MM.1S (cell line): Measurements from ENCODE around the gene P2RX5.

ENCODE experiments used
- DNase-seq: peaks from one replicate; pipeline ENCODE4 v3.0.0-alpha.2; 2015
- H2AFZ ChIP-seq: fragments of 300-600 bp; sonication (generic); 2 replicates; pipeline ENCODE4 v1.6.0; 2016; ENCODE audit warnings: antibody characterized with exemption, low read length
- H3F3A ChIP-seq: fragments of 300-600 bp; sonication (generic); 2 replicates; pipeline ENCODE4 v1.6.1; 2016; ENCODE audit warnings: mild to moderate bottlenecking, antibody characterized with exemption, low read length, moderate library complexity, mixed read lengths; ENCODE audit not compliant: insufficient read depth
- H3K27ac ChIP-seq: fragments of 300-600 bp; sonication (generic); 2 replicates; pipeline ENCODE4 v1.5.1; 2016; ENCODE audit warnings: mild to moderate bottlenecking, low read length
- H3K27me3 ChIP-seq: fragments of 300-600 bp; sonication (generic); replicated peaks from 2 replicates; pipeline ENCODE4 v1.6.0; 2016; ENCODE audit warnings: low read length; ENCODE audit not compliant: insufficient read depth
- H3K36me3 ChIP-seq: fragments of 300-600 bp; sonication (generic); replicated peaks from 2 replicates; pipeline ENCODE4 v1.6.1; 2016; ENCODE audit warnings: mild to moderate bottlenecking, low read length, mixed read lengths; ENCODE audit not compliant: insufficient read depth
- H3K4me1 ChIP-seq: fragments of 300-600 bp; sonication (generic); 2 replicates; pipeline ENCODE4 v1.6.1; 2016; ENCODE audit warnings: low read length, mixed read lengths
- H3K4me2 ChIP-seq: fragments of 300-600 bp; sonication (generic); 2 replicates; pipeline ENCODE4 v1.6.0; 2016; ENCODE audit warnings: low read depth, low read length
- H3K4me3 ChIP-seq: fragments of 300-600 bp; sonication (generic); 2 replicates; pipeline ENCODE4 v1.5.1; 2016; ENCODE audit warnings: low read length, mixed read lengths
- H3K79me2 ChIP-seq: fragments of 300-600 bp; sonication (generic); 2 replicates; pipeline ENCODE4 v1.6.1; 2016; ENCODE audit warnings: mixed run types, low read length, mixed read lengths
- H3K9ac ChIP-seq: fragments of 300-600 bp; sonication (generic); 2 replicates; pipeline ENCODE4 v1.6.1; 2016; ENCODE audit warnings: low read length, mixed read lengths
- H3K9me2 ChIP-seq: fragments of 300-600 bp; sonication (generic); replicated peaks from 2 replicates; pipeline ENCODE4 v1.6.1; 2016; ENCODE audit warnings: mild to moderate bottlenecking, low read length, mixed read lengths; ENCODE audit not compliant: insufficient read depth
- H3K9me3 ChIP-seq: fragments of 300-600 bp; sonication (generic); replicated peaks from 2 replicates; pipeline ENCODE4 v1.6.1; 2016; ENCODE audit warnings: mild to moderate bottlenecking, low read length, mixed read lengths; ENCODE audit not compliant: insufficient read depth
- H4K20me1 ChIP-seq: fragments of 300-600 bp; sonication (generic); 2 replicates; pipeline ENCODE4 v1.6.1; 2016; ENCODE audit warnings: mild to moderate bottlenecking, low read length, moderate library complexity, mixed read lengths; ENCODE audit not compliant: insufficient read depth
- CTCF ChIP-seq: fragments of 300-600 bp; sonication (generic); IDR thresholded peaks from 2 replicates; pipeline ENCODE4 v1.5.1; 2016; ENCODE audit warnings: antibody characterized with exemption, low read length, mixed read lengths
- EZH2 ChIP-seq: fragments of 300-600 bp; sonication (generic); optimal IDR thresholded peaks from 2 replicates; pipeline ENCODE3; 2017; ENCODE audit warnings: low read depth, mild to moderate bottlenecking, antibody characterized with exemption, low read length, mixed read lengths
- EZH2phosphoT487 ChIP-seq: fragments of 300-600 bp; sonication (generic); IDR thresholded peaks from 2 replicates; pipeline ENCODE4 v1.6.1; 2018; ENCODE audit warnings: antibody characterized with exemption, low read length

P2RX5 gene

DNA sequence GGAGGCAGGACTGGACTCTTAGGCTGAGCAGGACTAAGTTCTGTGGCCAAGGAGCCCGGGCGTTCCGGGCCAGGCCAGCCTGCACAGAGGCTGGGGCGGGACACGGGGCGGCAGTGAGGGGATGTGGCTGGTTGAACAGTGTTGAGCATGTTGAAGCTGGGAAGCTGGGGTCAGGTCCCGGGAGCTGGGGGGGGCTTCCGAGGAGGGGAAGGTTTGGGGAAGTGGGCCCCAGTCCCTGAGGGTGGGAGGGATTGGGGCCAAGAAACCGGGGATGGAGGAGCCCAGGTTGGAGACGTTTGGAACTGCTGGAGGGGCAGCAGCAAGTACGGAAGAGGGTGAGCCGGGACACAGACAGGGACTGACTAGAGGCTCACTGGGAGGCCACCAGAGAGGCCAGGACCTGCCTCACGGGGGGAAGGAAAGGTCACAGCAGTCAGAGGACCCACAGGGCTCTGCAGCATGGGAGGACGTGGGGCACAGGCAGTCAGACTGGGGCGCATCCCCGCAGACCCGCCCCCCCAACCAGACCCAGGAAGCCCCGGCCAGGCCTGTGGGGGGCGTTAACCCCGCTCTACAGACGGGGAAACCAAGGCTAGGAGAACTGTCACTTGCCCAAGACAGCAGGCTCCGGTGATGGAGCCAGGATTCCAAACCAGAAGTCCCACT is 37.0 kb downstream of the P2RX5 start:
- no peaks in the 10 kb centered on the region for H3K27me3 ChIP-seq
- no peaks in the 10 kb centered on the region for H3F3A ChIP-seq
- TF ChIP-seq CTCF (no peak), EZH2phosphoT487 (no peak), EZH2 (no peak)
- H3K9ac ChIP-seq = no peak overlapping the region
- H2AFZ ChIP-seq = no peak overlapping the region
- no peaks in the 10 kb centered on the region for H3K4me1 ChIP-seq
- no peaks in the 10 kb centered on the region for H3K79me2 ChIP-seq
- DNase-seq = peak; percentile 1
- no peaks in the 10 kb centered on the region for H3K9me2 ChIP-seq
- H3K36me3 ChIP-seq = no peaks in the 10 kb centered on the region
- no peaks in the 10 kb centered on the region for H4K20me1 ChIP-seq
- H3K4me2 ChIP-seq = no peak overlapping the region
- H3K4me3 ChIP-seq = no peak overlapping the region
- H3K9me3 ChIP-seq = no peaks in the 10 kb centered on the region
- H3K27ac ChIP-seq = no peak overlapping the region

DNA sequence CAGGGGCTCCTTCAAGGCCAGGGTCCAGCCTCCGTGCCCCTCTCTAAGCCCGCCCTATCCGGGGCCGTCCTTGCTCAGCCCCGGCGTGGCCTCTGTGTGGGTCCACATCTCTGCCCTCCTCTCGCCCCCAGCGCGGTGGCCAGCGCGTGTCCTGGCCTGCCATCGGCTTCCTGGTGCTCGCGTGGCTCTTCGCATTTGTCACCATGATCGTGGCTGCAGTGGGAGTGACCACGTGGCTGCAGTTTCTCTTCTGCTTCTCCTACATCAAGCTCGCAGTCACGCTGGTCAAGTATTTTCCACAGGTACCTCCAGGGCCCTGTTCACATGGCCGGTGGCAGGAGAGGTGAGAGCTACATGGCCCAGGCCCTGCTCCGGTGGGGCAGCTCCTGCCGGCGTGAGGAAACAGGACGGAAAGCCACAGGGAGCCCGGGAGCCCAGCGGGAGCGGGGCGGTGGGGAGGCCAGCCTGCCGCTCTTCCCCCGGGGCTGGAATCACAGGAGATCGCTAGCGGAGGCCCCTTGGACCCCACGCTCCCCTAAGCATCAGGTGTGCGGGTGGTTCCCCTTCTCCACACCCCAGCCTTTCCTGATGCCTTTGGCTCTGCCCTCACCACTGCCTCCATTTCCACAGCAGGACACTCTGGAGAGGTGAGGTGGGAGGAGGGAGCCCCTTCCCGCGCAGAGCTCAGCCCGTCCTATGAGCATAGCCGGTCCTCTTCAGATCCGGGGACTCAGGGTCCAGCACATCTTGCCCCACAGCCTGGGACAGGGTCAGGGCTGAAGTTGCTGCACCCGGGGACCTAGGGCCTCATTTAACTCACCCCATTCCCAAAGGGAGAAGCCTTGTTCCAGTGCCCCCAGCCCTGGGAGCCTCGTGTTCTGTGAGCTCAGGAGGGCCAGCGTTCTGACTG is 37.8 kb downstream of the P2RX5 start:
- Histone ChIP-seq H3K27me3 (no peaks in the 10 kb centered on the region), H3K4me3 (no peak overlapping the region), H3K4me2 (no peak overlapping the region), H3F3A (no peaks in the 10 kb centered on the region), H3K9ac (no peak overlapping the region), H2AFZ (no peak overlapping the region), H4K20me1 (no peaks in the 10 kb centered on the region), H3K79me2 (no peaks in the 10 kb centered on the region), H3K9me2 (no peaks in the 10 kb centered on the region), H3K27ac (no peak overlapping the region), H3K4me1 (no peaks in the 10 kb centered on the region), H3K9me3 (no peaks in the 10 kb centered on the region), H3K36me3 (no peaks in the 10 kb centered on the region)
- peak; percentile 3 for DNase-seq
- TF ChIP-seq CTCF (no peak), EZH2 (no peak), EZH2phosphoT487 (no peak)

GRCh38 chr17:3657588-3657869 is 38.4 kb downstream of the P2RX5 start:
- no peak overlapping the region for H3K4me3 ChIP-seq
- TF ChIP-seq CTCF (no peak), EZH2phosphoT487 (no peak), EZH2 (no peak)
- no peak overlapping the region for H3K27ac ChIP-seq
- DNase-seq = no peak
- no peak overlapping the region for H3K9ac ChIP-seq
- no peaks in the 10 kb centered on the region for H3K9me3 ChIP-seq
- H3K36me3 ChIP-seq = no peaks in the 10 kb centered on the region
- H3K4me1 ChIP-seq = no peaks in the 10 kb centered on the region
- no peaks in the 10 kb centered on the region for H3K79me2 ChIP-seq
- no peaks in the 10 kb centered on the region for H3F3A ChIP-seq
- no peaks in the 10 kb centered on the region for H3K27me3 ChIP-seq
- no peak overlapping the region for H3K4me2 ChIP-seq
- H2AFZ ChIP-seq = no peak overlapping the region
- H3K9me2 ChIP-seq = no peaks in the 10 kb centered on the region
- H4K20me1 ChIP-seq = no peaks in the 10 kb centered on the region
